HAP-1 (cell line): ENCODE data around the gene TDRD9.
A peak's percentile ranks its signal among the peaks of the same experiment; 100 is the strongest.
"Not testable (repeated sequence)": the region's sequence is repeated elsewhere in the genome, so short reads cannot be mapped to it uniquely, and the experiment has no call there.

Source experiments
- DNase-seq, 2 experiments: peaks; one replicate each; pipeline ENCODE4 v3.0.0-alpha.2; 2016 to 2020; ENCODE audit warnings: low spot score in 2 of 2
- H3K27me3 ChIP-seq: fragments of 250-450 bp; sonication (Bioruptor Pico); 2 replicates; pipeline ENCODE4 v1.5.1; 2020; ENCODE audit warnings: low read depth, mild to moderate bottlenecking, moderate library complexity
- H3K36me3 ChIP-seq: fragments of 250-450 bp; sonication (Bioruptor Pico); replicated peaks from 2 replicates; pipeline ENCODE4 v1.5.1; 2020; ENCODE audit warnings: mild to moderate bottlenecking
- H3K4me1 ChIP-seq: fragments of 250-450 bp; sonication (Bioruptor Pico); 2 replicates; pipeline ENCODE4 v1.5.1; 2020; ENCODE audit warnings: mild to moderate bottlenecking
- H3K4me3 ChIP-seq: fragments of 250-450 bp; sonication (Bioruptor Pico); 2 replicates; pipeline ENCODE4 v1.5.1; 2020; ENCODE audit warnings: mild to moderate bottlenecking, moderate library complexity
- H3K9me3 ChIP-seq: fragments of 250-450 bp; sonication (Bioruptor Pico); 2 replicates; pipeline ENCODE4 v1.5.1; 2020; ENCODE audit warnings: mild to moderate bottlenecking, moderate library complexity
- in situ Hi-C: fragments of 300-500 bp; cut with MboI; formaldehyde crosslinking; loops from 3 replicates; pipeline ENCODE4 v1.14.3; 2020; ENCODE audit warnings: low sequenced_read_pairs, inconsistent platforms, mixed read lengths

TDRD9 gene

DNA sequence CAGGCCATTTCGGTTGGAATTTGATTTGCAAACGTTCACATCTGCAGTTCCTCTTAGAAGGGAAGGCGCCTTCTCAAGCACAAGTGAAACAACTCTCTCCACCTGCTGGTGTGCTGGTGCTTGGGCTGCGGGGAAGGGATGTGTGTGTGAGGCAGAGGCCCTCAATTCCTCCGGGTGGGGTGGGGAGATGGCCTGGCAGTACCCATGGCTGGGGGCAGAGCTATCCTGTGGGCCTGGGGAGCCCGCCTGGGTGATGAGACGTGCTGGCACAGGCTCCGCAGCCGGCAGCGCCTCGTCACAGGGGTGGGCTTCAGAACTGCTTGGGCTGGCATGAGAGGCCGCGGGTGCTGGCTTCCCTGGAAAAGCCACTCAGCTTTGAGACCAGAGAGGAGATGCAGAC lies 28.9 kb upstream of the TDRD9 start:
- Histone ChIP-seq H3K9me3 (no peaks in the 10 kb centered on the region), H3K4me3 (no peak overlapping the region), H3K27me3 (no peaks in the 10 kb centered on the region), H3K4me1 (no peaks in the 10 kb centered on the region), H3K36me3 (no peaks in the 10 kb centered on the region)
- DNase-seq: no peak
- in situ Hi-C loops: no loop called here

- Histone ChIP-seq H3K27me3 (no peaks in the 10 kb centered on the region), H3K4me1 (no peaks in the 10 kb centered on the region), H3K36me3 (no peaks in the 10 kb centered on the region), H3K4me3 (no peak overlapping the region), H3K9me3 (no peaks in the 10 kb centered on the region)
- in situ Hi-C loops: no loop called here
- no peak for DNase-seq
Measured at GRCh38 chr14:103899833-103900232, 28.4 kb upstream of the TDRD9 start.

GRCh38 chr14:103904493-103905107 lies 23.7 kb upstream of the TDRD9 start:
- no peak for DNase-seq
- no peaks in the 10 kb centered on the region for H3K36me3 ChIP-seq
- no peaks in the 10 kb centered on the region for H3K9me3 ChIP-seq
- no peak overlapping the region for H3K4me3 ChIP-seq
- H3K27me3 ChIP-seq: no peaks in the 10 kb centered on the region
- no peaks in the 10 kb centered on the region for H3K4me1 ChIP-seq
- in situ Hi-C loops: no loop called here

GRCh38 chr14:103905842-103906456 lies 22.3 kb upstream of the TDRD9 start:
- in situ Hi-C loops: no loop called here
- DNase-seq: peak in 1 of 2 experiments; percentile 32

DNA sequence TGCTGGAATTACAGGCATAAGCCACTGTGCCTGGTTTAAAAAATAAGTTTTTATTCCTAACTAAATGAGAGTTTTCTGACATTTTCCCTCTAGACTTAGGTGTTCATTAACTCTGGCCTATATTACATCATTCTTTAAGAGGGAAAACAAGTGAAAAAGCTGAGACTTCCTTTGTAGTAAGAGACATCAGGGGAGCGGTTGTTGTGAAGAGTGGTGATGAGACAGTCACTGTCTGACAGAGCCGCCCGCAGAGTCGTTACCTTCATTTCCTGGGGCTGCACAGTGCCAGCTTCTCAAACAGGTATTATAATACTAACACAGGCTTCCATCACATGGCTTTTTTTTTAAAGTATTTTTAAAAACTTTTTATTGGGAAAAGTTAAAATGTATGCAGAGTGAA lies 19.7 kb upstream of the TDRD9 start:
- no peak for DNase-seq
- H3K9me3 ChIP-seq: no peaks in the 10 kb centered on the region
- H3K4me3 ChIP-seq: no peak overlapping the region
- no peaks in the 10 kb centered on the region for H3K4me1 ChIP-seq
- no peaks in the 10 kb centered on the region for H3K27me3 ChIP-seq
- in situ Hi-C loops: no loop called here
- H3K36me3 ChIP-seq: peaks cover 21% of the 10 kb centered on the region

More at GRCh38 chr14:103905842-103906456, 22.3 kb upstream of the TDRD9 start:
- Histone ChIP-seq H3K27me3 (no peaks in the 10 kb centered on the region), H3K36me3 (no peaks in the 10 kb centered on the region), H3K9me3 (no peaks in the 10 kb centered on the region), H3K4me1 (no peaks in the 10 kb centered on the region), H3K4me3 (no peak overlapping the region)

GRCh38 chr14:103909531-103910261 lies 18.6 kb upstream of the TDRD9 start:
- Histone ChIP-seq H3K27me3 (no peaks in the 10 kb centered on the region), H3K9me3 (no peaks in the 10 kb centered on the region), H3K4me1 (no peaks in the 10 kb centered on the region), H3K36me3 (peaks cover 30% of the 10 kb centered on the region), H3K4me3 (no peak overlapping the region)
- in situ Hi-C loops: loop anchor here (5.0 kb wide), 1 partner anchor 102 kb away; no protein-coding TSS in a partner anchor
- no peak for DNase-seq

- Histone ChIP-seq H3K4me1 (no peaks in the 10 kb centered on the region), H3K4me3 (no peak overlapping the region)
- in situ Hi-C loops: loop anchor here (5.0 kb wide), 1 partner anchor 103 kb away; no protein-coding TSS in a partner anchor
Measured at GRCh38 chr14:103910262-103910935, 17.9 kb upstream of the TDRD9 start.

DNA sequence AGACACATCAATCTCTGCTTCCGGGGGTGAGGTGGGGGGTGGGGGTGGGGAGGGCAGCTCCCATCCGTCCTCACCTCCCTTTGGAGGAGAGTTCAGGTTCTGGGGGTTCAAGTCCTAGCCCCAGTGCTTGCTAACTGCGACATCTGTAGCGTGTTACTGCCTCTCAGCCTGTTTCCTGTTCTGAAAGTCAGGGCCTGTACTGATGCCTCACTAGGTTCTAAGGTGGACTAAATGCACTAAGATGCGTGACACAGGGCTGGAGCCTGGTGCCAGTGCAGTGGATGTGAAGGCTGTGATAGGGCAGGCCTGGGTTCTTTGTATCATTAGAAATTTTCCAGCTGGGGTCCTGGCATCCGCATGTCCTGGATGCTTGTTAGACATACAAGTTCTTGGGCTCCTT lies 17.3 kb upstream of the TDRD9 start:
- no peaks in the 10 kb centered on the region for H3K4me1 ChIP-seq
- peaks cover 32% of the 10 kb centered on the region for H3K36me3 ChIP-seq
- no peak overlapping the region for H3K4me3 ChIP-seq
- in situ Hi-C loops: loop anchor here (5.0 kb wide), 1 partner anchor 104 kb away; no protein-coding TSS in a partner anchor
- no peak for DNase-seq
- H3K27me3 ChIP-seq: no peaks in the 10 kb centered on the region
- H3K9me3 ChIP-seq: no peaks in the 10 kb centered on the region

More at GRCh38 chr14:103910262-103910935, 17.9 kb upstream of the TDRD9 start:
- peak; percentile 73 to 89 for DNase-seq
- Histone ChIP-seq H3K27me3 (no peaks in the 10 kb centered on the region), H3K9me3 (no peaks in the 10 kb centered on the region), H3K36me3 (peaks cover 32% of the 10 kb centered on the region)

GRCh38 chr14:103915616-103916015 lies 12.6 kb upstream of the TDRD9 start:
- H3K4me1 ChIP-seq: no peaks in the 10 kb centered on the region; the same call in 1 of the 2 replicates
- in situ Hi-C loops: no loop called here
- H3K4me3 ChIP-seq: no peak overlapping the region
- H3K9me3 ChIP-seq: no peaks in the 10 kb centered on the region
- H3K36me3 ChIP-seq: peaks cover 50% of the 10 kb centered on the region
- DNase-seq: no peak
- no peaks in the 10 kb centered on the region for H3K27me3 ChIP-seq

GRCh38 chr14:103916636-103917262 lies 11.5 kb upstream of the TDRD9 start:
- H3K4me3 ChIP-seq: no peak overlapping the region
- peaks cover 43% of the 10 kb centered on the region for H3K36me3 ChIP-seq
- in situ Hi-C loops: no loop called here
- H3K9me3 ChIP-seq: no peaks in the 10 kb centered on the region
- DNase-seq: no peak
- no peaks in the 10 kb centered on the region; the same call in 1 of the 2 replicates for H3K4me1 ChIP-seq
- H3K27me3 ChIP-seq: no peaks in the 10 kb centered on the region

GRCh38 chr14:103920981-103921854 lies 7.0 kb upstream of the TDRD9 start:
- Histone ChIP-seq H3K9me3 (no peaks in the 10 kb centered on the region), H3K4me1 (no peaks in the 10 kb centered on the region; the same call in 1 of the 2 replicates), H3K36me3 (peaks cover 17% of the 10 kb centered on the region), H3K4me3 (peak overlapping the region; percentile 92), H3K27me3 (peaks cover 4% of the 10 kb centered on the region; the same call in 1 of the 2 replicates)
- DNase-seq: peak; percentile 85 to 95
- in situ Hi-C loops: no loop called here

DNA sequence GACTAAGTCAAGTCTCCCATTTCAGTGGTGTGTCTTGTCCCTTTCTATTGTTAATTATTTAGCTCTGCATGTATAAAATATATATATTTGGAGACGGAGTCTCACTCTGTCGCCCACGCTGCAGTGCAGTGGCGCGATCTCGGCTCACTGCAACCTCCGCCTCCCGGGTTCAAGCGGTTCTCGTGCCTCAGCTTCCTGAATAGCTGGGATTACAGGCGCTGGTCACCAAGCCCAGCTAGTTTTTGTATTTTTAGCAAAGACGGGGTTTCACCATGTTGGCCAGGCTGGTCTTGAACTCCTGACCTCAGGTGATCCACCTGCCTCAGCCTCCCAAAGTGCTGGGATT lies 6.4 kb upstream of the TDRD9 start:
- in situ Hi-C loops, DNase-seq, H3K9me3 ChIP-seq, H3K4me1 ChIP-seq, H3K27me3 ChIP-seq: not testable (repeated sequence)
- Histone ChIP-seq H3K36me3 (peaks cover 15% of the 10 kb centered on the region), H3K4me3 (peak overlapping the region; percentile 92)
